HG02763 (cell line): ENCODE results near the gene CHST3.
"Not testable (repeated sequence)": the region's sequence is repeated elsewhere in the genome, so short reads cannot be mapped to it uniquely, and the experiment has no call there.

Experiments
- ATAC-seq: cut with Tn5 transposase; IDR thresholded peaks from one replicate; pipeline ENCODE4 v1.9.1; 2021; ENCODE audit warnings: mild to moderate bottlenecking, moderate library complexity; ENCODE audit not compliant: unreplicated experiment

Gene CHST3

DNA sequence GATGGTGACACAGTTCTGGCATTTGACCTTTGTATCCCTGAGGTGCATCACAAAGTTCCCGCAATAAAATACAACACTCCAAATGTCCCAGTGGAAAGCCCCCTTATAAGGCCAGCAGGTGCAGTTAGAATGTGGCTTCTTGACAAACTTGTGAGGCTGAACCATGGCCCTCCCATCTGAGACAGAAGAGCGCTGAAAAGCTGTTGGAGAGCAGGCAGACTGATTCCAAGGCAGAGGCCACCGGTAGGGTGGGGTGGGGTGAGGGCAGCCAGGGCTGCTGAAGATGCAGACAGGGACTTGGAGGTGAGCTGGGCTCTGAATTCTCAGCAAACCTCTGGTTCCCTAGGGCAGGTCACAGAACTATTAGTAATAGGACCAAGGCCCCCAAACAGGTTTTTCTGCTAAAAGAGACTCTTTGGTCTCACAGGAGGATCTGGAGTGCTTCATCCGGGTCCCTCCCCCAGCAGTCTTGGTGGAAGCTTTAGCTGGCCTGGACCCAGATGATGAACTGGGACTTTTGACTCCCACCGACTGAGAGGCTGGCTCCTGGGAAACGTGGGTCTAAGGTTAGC is 15.6 kb upstream of the CHST3 start:
- no peak for ATAC-seq

DNA sequence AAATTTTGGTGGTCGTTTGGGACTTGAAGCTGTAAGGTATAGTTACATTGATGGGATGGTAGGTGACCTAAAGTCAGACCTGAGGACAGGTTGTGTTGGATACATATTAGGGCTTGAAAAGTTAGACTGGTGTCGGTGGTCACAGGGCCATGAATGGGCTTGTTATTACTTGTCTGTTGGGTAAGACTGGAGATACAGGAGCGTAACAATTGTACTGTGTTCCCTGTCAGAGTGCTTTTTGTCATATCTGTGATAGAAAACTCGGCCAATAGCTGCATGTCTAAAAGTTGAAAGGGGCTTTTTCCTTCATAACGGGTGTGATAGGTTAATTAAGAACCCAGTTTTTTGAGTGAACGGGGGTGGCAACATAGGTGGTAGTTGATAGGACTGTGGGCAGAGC is 13.5 kb upstream of the CHST3 start:
- no peak for ATAC-seq

DNA sequence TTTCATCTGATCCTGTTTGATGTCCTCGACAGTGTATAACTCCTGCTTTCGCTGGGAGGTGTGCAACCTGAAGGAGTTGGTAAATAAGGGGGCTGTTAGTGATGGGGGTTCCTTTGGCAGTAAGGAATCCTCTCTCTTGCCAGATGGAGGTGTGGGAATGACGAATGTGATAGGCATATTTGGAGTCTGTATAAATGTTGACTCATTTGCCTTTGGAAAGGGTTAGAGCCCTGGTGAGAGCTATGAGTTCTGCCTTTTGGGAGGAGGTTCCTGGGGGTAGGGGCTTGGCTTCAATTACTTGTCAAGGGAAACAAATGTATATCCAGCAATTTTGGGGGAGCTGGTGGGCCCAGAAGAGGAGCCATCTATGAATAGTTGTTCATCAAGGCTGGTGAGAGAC is 11.4 kb upstream of the CHST3 start:
- no peak for ATAC-seq

DNA sequence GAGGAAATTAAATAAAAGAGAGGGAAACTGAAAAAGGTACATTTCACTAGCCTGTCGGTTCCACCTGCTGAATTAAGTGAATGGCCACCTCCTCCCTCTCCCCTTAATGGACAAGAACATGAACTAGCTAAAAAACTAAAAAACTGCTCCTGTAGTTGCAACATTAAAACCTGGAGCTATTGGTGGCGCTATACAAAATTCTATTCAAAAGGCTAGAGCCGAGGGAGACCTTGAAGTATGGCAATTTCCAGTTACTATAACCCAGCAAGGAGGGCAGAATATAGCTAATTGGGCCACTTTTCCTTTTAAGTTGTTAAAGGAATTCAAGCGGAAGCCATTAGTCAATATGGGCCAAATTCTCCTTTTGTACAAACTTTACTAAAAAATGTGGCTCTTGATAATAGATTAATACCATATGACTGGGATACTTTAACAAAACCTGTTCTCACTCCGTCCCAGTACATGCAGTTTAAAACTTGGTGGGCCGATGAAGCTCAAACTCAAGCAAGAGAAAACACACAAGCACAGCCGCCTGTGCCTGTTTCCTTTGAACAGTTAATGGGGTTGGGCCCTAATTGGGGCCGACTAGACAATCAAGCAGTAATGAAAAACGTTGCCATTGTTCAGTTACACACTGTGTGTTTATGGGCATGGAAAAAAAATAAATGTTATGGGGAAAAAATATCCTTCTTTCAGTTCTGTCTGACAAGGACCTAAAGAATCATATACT is 6.5 kb upstream of the CHST3 start:
- ATAC-seq: no peak

DNA sequence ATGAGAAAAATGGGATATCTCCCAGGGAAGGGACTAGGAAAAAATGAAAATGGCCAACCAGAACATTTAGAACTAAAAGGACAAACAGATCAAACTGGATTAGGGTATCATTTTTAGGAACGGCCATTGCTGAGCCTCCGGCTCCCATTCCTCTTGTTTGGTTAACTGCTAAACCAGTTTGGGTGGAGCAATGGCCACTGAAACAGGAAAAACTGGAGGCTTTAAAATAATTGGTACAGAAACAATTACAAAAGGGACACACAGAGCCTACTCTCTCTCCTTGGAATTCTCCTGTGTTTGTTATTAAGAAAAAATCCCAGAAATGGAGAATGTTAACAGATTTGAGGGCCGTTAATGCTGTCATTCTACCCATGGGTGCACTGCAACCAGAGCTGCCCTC is 4.7 kb upstream of the CHST3 start:
- ATAC-seq: no peak

DNA sequence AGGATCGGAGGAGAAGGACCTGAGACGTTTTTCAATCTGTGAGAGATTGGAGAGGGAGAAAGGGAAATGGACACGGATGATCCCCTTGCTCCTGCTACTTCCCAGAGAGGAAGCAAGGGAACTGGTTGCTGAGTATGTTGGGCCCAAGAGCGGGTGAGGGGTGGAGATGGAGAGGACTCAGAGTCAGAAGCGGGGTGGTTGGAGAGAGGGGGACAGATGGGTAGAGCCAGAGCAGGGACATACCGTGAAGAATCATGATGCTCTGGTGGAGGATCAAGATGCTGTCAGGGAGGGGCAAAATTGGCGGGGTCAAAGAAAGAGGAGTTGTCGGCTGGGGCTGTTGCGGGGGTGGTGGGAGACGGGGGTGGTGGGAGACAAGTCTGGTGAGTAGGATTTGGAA is 2.4 kb upstream of the CHST3 start:
- no peak for ATAC-seq

DNA sequence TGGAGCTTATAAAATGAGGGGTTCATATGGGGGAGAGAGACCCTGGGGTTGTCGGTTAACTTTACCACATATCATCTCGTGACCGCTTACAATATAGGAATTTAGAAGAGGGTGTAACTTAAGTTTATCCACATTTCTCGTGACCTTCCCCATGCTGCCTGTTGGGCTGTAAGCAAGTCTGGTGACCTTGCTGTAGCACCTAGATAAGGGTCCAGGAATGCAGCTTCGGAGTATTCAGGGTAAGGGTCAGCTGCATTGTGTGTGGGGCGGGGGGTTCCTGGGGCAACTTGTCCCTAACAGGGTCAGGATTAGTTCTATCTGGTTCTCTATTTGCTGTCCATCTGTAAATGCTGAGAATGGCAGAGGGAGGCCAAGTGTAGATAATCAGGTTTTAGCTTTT is 1.3 kb upstream of the CHST3 start:
- no peak for ATAC-seq

DNA sequence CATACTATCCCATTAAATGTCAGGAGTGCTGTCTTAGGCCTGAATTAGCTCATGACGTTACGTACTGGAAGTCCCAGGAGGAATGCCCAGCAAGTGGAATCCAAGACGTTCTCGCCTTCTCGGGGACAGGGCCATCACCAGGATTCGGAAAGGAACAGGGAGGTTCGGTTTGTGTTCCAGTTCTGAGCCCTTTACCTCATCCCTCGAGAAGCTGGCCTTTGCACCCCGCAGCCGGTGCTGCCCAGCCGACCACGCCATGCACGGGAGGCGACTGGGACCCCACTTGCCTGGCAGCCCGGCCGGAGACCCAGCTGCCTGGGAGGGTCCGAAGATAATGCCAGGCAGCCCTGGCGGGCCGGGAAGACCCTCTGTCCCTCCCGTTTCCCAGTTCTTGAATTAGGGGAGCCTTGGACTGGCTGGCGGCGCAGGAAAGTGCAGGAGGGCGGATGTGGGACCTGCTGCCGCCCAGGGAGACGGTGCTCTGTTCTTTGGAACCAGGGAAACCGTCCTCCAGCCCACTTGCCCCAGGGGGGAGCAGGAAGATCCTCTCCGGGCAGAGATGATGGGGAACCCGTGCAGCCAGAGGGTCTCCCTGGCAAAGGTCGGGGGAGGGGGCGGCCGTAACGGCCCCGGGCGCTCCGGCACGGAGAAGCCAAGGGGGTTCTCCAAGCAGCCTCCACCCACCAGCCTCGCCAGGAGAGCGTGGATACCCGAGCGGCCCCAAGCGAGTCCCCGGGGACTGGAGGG is 671 bp upstream of the CHST3 start:
- no peak for ATAC-seq

DNA sequence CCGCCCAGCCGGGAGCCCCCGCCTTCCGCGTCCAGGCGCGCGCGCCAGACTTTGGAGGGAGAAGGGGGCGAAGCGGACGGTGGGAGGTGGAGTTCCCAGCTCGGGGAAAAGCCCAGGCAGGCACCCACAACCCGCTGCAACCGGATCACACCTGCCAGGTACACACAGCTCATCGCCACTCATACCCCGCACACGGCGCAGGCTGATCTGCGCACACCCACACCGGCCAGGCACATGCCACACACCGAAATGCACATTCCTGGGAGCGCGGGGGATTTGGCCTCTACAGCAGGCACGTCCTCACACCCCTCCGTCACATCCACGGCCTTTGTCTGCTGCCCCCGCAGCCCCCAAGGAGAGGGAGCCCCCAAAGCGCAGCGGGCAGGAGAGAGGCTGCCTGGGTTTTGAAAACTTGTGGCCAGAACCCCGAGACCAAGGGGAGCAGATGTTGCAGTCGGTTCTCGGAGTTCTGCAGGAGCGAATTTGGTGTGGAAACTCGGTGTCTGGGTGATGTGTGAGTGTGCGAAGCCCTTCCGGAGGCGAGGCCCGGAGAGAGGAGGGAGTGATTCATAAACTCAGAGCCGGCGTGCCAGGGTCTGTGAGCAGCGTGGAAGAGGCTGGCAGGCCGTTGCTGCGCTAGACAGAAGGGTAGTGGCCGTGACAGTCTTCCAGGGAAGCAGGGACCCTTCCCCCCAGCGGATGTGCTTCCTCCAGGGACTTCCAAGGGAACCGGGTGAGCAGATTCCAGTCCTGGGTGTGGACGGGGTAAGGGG is 734 bp downstream of the CHST3 start:
- ATAC-seq: no peak

DNA sequence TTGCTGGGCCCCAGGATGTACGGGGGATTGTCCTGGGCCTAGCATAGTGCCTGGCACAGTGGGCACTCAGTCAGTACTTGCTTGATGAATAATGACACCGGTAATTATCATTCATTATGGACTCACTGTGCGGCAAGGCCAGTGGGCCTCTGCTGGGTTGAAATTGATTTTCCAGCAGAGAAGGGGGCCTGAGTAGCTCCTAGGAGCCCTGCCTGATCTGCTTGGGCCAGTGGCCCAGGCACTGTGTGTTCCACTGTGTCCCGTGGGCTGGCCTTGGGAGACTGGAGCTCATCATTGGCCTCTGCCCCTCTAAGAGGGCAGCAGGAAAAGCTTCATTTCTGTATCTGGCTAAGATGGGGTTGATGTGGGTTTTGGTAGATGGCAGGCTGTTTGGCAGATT is 1.4 kb downstream of the CHST3 start:
- ATAC-seq: no peak

DNA sequence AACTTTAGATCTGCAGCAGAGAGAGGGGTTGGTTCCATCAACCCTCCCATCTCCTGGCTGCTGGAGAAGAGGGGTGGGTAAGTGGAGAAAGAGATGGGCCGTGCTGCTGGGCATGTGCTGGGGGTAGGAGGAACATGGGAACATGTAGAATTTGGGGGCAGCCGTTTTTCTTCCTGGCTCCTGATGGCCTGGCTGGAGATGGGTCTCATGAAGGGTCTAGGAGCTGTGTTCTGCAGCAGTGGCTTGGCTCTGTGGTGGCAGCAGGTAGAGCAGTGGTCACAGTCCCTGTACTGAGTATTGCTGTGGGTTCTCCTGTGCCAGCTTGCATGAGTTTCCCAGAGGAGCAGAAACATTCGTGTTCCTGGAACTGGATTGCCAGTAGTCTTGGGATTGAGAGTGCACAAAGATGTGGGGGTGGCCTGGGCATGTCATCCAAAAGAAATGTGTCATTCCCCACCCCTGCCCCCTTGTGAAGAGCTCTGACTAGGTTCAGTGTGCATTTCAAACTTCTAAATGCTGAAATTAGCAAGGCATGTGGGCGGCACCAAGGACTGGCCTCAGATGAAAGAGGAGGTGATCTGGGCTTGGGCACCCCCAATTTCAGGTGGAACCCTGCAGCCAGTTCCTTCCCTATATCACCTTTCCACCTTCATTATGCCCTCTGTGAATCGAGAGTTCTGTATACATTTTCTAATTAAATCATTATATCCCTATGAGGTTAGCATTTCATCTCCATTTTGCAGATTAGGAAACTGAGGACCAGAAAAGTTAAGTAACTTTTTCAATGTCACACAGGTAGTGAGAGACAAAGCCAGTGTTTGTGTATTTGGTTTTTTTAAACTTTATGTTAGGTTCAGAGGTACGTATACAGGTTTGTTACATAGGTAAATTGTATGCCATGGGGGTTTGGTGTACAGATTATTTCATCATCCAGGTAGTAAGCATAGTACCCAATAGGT is 2.1 kb downstream of the CHST3 start:
- ATAC-seq: no peak

DNA sequence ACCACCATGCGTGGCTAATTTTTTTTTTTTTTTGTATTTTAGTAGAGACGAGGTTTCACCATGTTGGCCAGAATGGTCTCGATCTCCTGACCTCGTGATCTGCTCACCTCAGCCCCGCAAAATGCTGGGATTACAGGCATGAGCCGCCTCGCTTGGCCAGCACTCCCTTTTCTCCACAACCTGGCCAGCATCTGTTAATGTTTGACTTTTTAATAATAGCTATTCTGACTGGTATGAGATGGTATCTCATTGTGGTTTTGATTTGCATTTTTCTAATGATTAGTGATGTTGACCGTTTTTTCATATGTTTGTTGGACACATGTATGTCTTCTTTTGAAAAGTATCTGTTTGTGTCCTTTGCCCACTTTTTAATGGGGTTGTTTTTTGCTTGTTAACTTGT is 3.8 kb downstream of the CHST3 start:
- not testable (repeated sequence) for ATAC-seq

DNA sequence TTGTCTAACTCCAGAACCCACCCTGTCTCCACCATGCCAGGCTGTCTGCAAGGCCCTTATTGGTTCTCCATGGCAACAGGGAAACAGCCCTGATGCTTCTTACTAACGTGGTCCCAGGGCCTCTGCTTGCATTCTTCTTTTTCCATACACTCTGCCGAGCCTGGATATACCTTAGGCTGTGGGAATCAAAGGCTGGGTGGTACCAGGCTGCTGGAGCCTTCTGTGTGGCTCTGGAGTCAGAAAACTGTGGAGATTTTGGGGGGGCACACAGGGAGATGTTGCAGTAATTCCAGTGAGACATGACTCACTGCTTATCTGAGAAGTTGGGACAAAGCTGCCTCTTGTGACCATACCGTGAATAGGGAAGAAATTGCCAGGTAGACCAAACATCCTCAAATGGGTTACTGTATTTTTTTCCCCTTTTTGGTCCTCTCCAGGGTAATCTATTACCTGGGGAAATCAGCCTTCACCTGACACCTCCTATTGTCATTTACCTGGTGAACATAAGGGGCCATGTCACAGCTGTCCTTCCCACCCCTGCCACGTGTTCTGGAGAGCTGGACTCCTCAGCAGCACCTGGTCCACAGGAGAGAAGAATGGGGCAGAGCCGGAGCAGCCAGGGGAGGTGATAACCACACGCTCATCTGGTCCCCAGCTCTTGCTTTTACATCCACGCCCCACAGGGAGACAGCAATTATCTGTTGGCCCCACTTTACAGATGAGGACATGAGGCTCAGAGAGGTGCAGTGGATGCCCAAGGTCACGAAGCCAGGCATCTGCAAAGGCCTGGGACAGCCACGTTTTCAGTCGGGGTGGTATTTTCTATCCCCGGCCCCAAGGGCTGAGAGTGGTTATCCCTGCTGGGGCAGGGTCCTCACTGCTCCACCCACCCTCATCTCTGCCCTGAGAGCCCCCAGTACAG is 4.6 kb downstream of the CHST3 start:
- ATAC-seq: no peak

DNA sequence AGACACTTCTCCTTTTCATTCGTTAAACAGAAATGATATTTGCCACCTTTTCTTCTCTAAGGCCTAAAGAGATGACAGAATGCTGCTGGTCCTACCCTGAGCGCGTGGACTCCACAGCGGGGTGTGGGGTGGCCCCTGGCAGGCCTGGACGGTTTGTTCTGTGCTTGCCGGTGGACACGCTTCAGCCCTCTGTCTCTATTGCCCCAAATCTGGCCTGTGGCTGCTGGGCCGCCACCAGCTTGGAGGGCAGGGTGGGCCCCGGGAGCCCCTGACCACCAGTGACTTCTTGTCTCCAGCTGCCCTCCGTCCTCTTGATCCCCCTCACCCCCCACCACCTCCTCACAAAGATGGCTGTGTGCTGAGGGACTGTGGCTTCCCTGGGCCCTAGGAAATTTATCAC is 5.7 kb downstream of the CHST3 start:
- ATAC-seq: no peak

DNA sequence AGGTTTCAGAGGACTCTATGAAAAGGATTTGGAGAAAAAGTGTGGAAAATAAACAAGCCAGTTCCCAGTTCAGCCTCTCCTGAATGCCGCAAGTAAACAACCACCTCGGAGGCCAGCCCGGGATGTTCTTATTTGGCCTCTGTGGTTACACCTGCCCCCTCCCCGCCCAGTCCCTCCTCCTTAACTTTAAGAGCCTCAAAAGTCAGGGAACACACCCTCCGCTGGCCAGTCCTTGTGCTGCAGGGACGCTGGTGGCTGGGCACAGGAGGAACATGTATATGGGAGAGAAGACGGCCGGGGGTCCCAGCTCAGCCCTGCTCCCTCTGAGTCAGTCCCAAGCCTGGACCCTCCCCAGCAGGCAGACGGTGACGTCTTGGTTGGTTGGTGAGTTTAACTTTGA is 6.1 kb downstream of the CHST3 start:
- no peak for ATAC-seq

DNA sequence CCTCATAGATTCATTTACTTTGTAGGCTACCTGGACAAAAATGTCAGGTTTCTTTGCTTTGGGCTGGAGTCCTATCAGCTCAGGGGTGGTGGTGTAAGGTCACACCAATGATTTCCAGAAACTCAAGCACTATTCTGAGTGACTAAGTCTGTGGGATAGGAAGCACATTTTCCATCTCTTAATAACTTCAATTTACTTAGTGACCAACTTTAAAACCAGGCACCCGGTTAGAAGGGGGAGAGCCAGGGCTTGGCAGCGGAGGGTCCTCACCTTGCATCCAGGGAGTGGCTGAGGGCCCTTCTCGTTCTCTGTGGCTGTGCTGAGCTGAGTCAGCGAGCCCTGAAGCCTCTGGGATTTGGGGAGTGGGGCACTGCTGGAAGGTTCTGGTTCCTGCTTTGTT is 6.7 kb downstream of the CHST3 start:
- no peak for ATAC-seq

DNA sequence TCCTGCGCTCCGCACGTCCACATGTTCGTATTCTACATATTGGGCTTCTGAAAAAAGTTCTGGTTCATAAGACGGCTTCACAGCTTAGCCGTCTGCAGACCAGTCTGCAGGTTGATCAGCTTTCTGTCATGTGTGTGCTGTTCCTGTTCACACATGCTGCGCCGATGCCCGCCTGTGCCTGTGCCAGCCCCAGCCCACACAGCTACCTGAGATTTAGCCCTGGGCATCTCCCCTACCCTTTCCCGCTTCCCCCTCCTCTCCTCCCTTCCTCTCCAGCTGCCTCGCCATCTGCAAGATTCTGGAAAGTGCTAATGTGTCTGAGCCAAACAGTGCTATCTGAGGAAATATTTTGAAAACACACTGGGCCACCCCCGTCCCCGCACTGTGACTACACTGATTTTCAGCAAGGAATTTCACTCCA is 7.1 kb downstream of the CHST3 start:
- ATAC-seq: no peak

DNA sequence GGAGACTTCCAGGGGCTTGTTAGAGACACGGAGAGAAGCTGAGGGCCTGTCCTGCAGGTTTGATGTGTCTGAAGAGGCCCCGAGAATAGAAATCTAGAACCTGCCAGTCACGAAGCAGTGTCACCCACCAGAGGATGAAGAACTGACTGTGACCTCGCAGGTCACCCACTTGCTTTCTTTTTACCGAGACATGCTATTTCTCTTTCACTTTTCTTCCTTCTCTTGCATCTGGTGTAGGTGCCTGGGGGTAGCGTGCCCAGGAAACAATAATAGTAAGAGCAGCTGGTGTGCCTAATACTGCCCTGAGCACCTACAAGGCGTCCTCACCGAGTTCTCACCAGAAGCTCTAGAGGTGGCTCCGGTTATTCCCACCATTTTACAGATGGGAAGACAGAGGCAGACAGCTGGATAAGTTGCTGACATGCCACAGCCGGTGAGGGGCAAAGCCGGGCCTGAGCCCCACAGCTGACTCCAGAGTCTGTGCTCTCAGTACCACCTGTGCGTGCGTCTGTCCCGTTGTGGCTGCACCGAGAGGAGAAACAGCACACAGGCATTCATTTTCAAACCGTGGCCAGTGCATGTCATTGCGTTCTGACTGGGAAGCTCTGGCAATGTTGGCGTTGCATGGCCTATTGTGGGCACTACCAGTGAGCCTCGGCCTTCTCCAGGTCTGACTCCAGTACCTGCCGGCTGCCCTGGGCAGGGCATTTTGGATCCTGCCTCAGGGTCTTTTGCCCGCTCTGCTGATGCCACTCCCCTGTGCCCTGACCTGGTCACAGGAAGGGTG is 7.8 kb downstream of the CHST3 start:
- ATAC-seq: no peak
